H1 (cell line): Measurements from ENCODE around the gene CCDC73. TPM values are rescaled to one million over a fixed set of nuclear protein-coding genes. Genes with fewer than 3 reads are reported as not detected.

Experiments
- CTCF ChIA-PET: fragments of 300-600 bp; sonication (Branson Sonifier 250); formaldehyde crosslinking; loops from one replicate; lab custom pipeline; 2021; ENCODE audit not compliant: partially characterized antibody; lab: Charles Lee
- POLR2A ChIA-PET: fragments of 300-600 bp; sonication (Branson Sonifier 250); formaldehyde crosslinking; loops from one replicate; lab custom pipeline; 2021; ENCODE audit warnings: inconsistent platforms; ENCODE audit not compliant: partially characterized antibody; lab: Charles Lee
- DNase-seq, 2 experiments: peaks; one replicate each; pipeline versions ENCODE4 v3.0.0 to v3.0.0-alpha.2; 2010 to 2022; ENCODE audit warnings: low spot score in 2 of 2, low read depth in 1 of 2, mixed read lengths in 1 of 2
- FAIRE-seq: peaks from 2 replicates; lab custom pipeline; 2011; peaks lifted over from hg19 to GRCh38; lab: Jason Lieb, UNC
- H2AFZ ChIP-seq: 2 replicates; pipeline ENCODE4 v1.8.1; 2012; ENCODE audit warnings: low read length, inconsistent platforms
- H2AK5ac ChIP-seq: 2 replicates; pipeline ENCODE4 v1.6.1; 2013; ENCODE audit warnings: low read depth, low read length
- H2BK120ac ChIP-seq: replicated peaks from 2 replicates; pipeline ENCODE3; 2013; ENCODE audit warnings: low read depth, low read length, inconsistent platforms
- H2BK12ac ChIP-seq: 2 replicates; pipeline ENCODE4 v1.6.1; 2013; ENCODE audit warnings: low read depth, low read length
- H2BK15ac ChIP-seq: 2 replicates; pipeline ENCODE4 v1.6.1; 2013; ENCODE audit warnings: low read length
- H2BK20ac ChIP-seq: 2 replicates; pipeline ENCODE4 v1.6.1; 2013; ENCODE audit warnings: low read length
- H2BK5ac ChIP-seq: 2 replicates; pipeline ENCODE4 v1.6.1; 2013; ENCODE audit warnings: low read depth, low read length
- H3K14ac ChIP-seq: 2 replicates; pipeline ENCODE4 v1.6.1; 2013; ENCODE audit warnings: inconsistent platforms; ENCODE audit not compliant: insufficient read length
- H3K18ac ChIP-seq: 2 replicates; pipeline ENCODE4 v1.6.1; 2013; ENCODE audit warnings: low read length; ENCODE audit errors: extremely low read depth
- H3K23ac ChIP-seq: 2 replicates; pipeline ENCODE4 v1.6.1; 2013; ENCODE audit warnings: inconsistent platforms; ENCODE audit not compliant: insufficient read length
- H3K23me2 ChIP-seq: 2 replicates; pipeline ENCODE4 v1.6.1; 2013; ENCODE audit warnings: low read depth, low read length
- H3K27ac ChIP-seq: 2 replicates; pipeline ENCODE4 v1.6.1; 2011; ENCODE audit warnings: low read depth, low read length, inconsistent platforms
- H3K27me3 ChIP-seq, 4 experiments: replicated peaks in 1 of 4; 1 replicate in 1 of 4; 2 replicates in 3 of 4; pipeline versions ENCODE4 v1.6.1 to v1.8.1; 2011 to 2013; ENCODE audit warnings: low read length in 3 of 4, mild to moderate bottlenecking in 3 of 4, inconsistent platforms in 2 of 4, mixed read lengths in 2 of 4, moderate library complexity in 1 of 4; ENCODE audit not compliant: control insufficient read depth in 3 of 4, insufficient read depth in 3 of 4; ENCODE audit errors: extremely low read depth in 1 of 4
- H3K36me3 ChIP-seq, 4 experiments: 2 replicates each; pipeline versions ENCODE4 v1.6.1 to v1.8.1; 2011 to 2013; ENCODE audit warnings: mild to moderate bottlenecking in 4 of 4, low read length in 3 of 4, moderate library complexity in 2 of 4, control low read depth in 1 of 4, inconsistent platforms in 1 of 4; ENCODE audit not compliant: insufficient read depth in 4 of 4, control insufficient read depth in 2 of 4
- H3K4ac ChIP-seq: replicated peaks from 2 replicates; pipeline ENCODE3; 2013; ENCODE audit warnings: low read length, low read depth, mixed read lengths, inconsistent platforms; ENCODE audit not compliant: insufficient read length
- H3K4me1 ChIP-seq, 4 experiments: replicated peaks in 1 of 4; 1 replicate in 1 of 4; 2 replicates in 3 of 4; pipeline versions ENCODE4 v1.6.1 to v1.8.1; 2011 to 2013; ENCODE audit warnings: low read length in 3 of 4, inconsistent platforms in 2 of 4, mixed read lengths in 1 of 4; ENCODE audit not compliant: insufficient read depth in 4 of 4, control insufficient read depth in 3 of 4
- H3K4me2 ChIP-seq, 2 experiments: 2 replicates each; pipeline versions ENCODE4 v1.6.1 to v1.8.1; 2011 to 2013; ENCODE audit warnings: low read depth in 2 of 2, low read length in 2 of 2, control low read depth in 1 of 2, inconsistent platforms in 1 of 2, mild to moderate bottlenecking in 1 of 2; ENCODE audit not compliant: insufficient read depth in 1 of 2
- H3K4me3 ChIP-seq, 4 experiments: fragments of 200-600, 300-600 bp in 1 of 4; sonication (generic), shearing (Covaris generic), sonication (Bioruptor Twin) in 1 of 4; 2 replicates each; pipeline versions ENCODE4 v1.5.1 to v1.8.1; 2011 to 2016; ENCODE audit warnings: low read length in 4 of 4, low read depth in 3 of 4, control low read depth in 2 of 4, inconsistent platforms in 2 of 4, mild to moderate bottlenecking in 2 of 4, mixed read lengths in 1 of 4, moderate library complexity in 1 of 4; ENCODE audit not compliant: insufficient read depth in 2 of 4; ENCODE audit errors: extremely low read depth in 1 of 4
- H3K56ac ChIP-seq: replicated peaks from 2 replicates; pipeline ENCODE3; 2013; ENCODE audit warnings: low read depth, mild to moderate bottlenecking, mixed read lengths, low read length, inconsistent platforms; ENCODE audit not compliant: insufficient read length
- H3K79me1 ChIP-seq: 2 replicates; pipeline ENCODE4 v1.6.1; 2013; ENCODE audit warnings: low read depth, low read length, control low read depth
- H3K79me2 ChIP-seq, 2 experiments: 2 replicates each; pipeline versions ENCODE4 v1.6.1 to v1.8.1; 2012 to 2013; ENCODE audit warnings: low read length in 2 of 2, mild to moderate bottlenecking in 2 of 2, inconsistent platforms in 1 of 2; ENCODE audit not compliant: insufficient read depth in 2 of 2, control insufficient read depth in 1 of 2
- H3K9ac ChIP-seq, 4 experiments: replicated peaks in 1 of 4; 1 replicate in 1 of 4; 2 replicates in 3 of 4; pipeline versions ENCODE4 v1.6.1 to v1.8.1; 2011 to 2013; ENCODE audit warnings: low read depth in 3 of 4, low read length in 3 of 4, control low read depth in 2 of 4, mild to moderate bottlenecking in 2 of 4, moderate library complexity in 2 of 4, inconsistent platforms in 1 of 4; ENCODE audit errors: extremely low read depth in 1 of 4
- H3K9me3 ChIP-seq, 2 experiments: 2 replicates each; pipeline versions ENCODE4 v1.6.1 to v1.8.1; 2012 to 2013; ENCODE audit warnings: mild to moderate bottlenecking in 2 of 2, moderate library complexity in 2 of 2, control low read depth in 1 of 2, inconsistent platforms in 1 of 2, low read depth in 1 of 2, low read length in 1 of 2, mixed read lengths in 1 of 2; ENCODE audit not compliant: insufficient read depth in 2 of 2
- H4K20me1 ChIP-seq, 2 experiments: replicated peaks in 1 of 2; 2 replicates each; pipeline versions ENCODE3 to v1.8.1; 2011 to 2013; ENCODE audit warnings: inconsistent platforms in 2 of 2, low read length in 2 of 2, mild to moderate bottlenecking in 1 of 2; ENCODE audit not compliant: insufficient read depth in 2 of 2, control insufficient read depth in 1 of 2
- H4K5ac ChIP-seq: 2 replicates; pipeline ENCODE4 v1.6.1; 2013; ENCODE audit warnings: low read length, low read depth, mixed read lengths, inconsistent platforms; ENCODE audit not compliant: insufficient read length
- H4K8ac ChIP-seq: 2 replicates; pipeline ENCODE4 v1.8.0; 2013; ENCODE audit warnings: mild to moderate bottlenecking, moderate library complexity, low read length, inconsistent platforms; ENCODE audit not compliant: insufficient read depth; ENCODE audit errors: extremely low read depth
- H4K91ac ChIP-seq: replicated peaks from 2 replicates; pipeline ENCODE3; 2013; ENCODE audit warnings: low read length, mixed read lengths, inconsistent platforms; ENCODE audit not compliant: insufficient read length
- CEBPB ChIP-seq: IDR thresholded peaks from 2 replicates; pipeline ENCODE4 v1.6.1; 2012; ENCODE audit warnings: low read depth, low read length
- CTBP2 ChIP-seq: IDR thresholded peaks from 2 replicates; pipeline ENCODE4 v1.7.0; 2011; ENCODE audit warnings: borderline replicate concordance, mild to moderate bottlenecking, moderate library complexity, mixed read lengths, low read length; ENCODE audit not compliant: insufficient read depth, insufficient read length
- E2F6 ChIP-seq: IDR thresholded peaks from 2 replicates; pipeline ENCODE4 v1.6.1; 2012; ENCODE audit warnings: inconsistent platforms
- GABPA ChIP-seq: IDR thresholded peaks from 2 replicates; pipeline ENCODE4 v1.6.1; 2011; ENCODE audit warnings: mild to moderate bottlenecking, low read length, moderate library complexity, borderline replicate concordance; ENCODE audit not compliant: insufficient read depth
- JUND ChIP-seq: IDR thresholded peaks from 2 replicates; pipeline ENCODE4 v1.6.1; 2011; ENCODE audit warnings: mild to moderate bottlenecking, improper control_type of control experiment, low read length
- MAX ChIP-seq: IDR thresholded peaks from 2 replicates; pipeline ENCODE4 v1.6.1; 2012; ENCODE audit warnings: inconsistent platforms
- POLR2AphosphoS5 ChIP-seq: IDR thresholded peaks from 2 replicates; pipeline ENCODE4 v1.6.1; 2011; ENCODE audit warnings: low read depth, low read length
- RAD21 ChIP-seq, 2 experiments: IDR thresholded peaks in 1 of 2; conservative IDR thresholded peaks in 1 of 2; 2 replicates each; pipeline ENCODE4 v1.6.1; 2011; ENCODE audit warnings: low read depth in 2 of 2, low read length in 2 of 2, improper control_type of control experiment in 1 of 2, inconsistent platforms in 1 of 2, mild to moderate bottlenecking in 1 of 2, moderate library complexity in 1 of 2
- RXRA ChIP-seq: IDR thresholded peaks from 2 replicates; pipeline ENCODE4 v1.6.1; 2011; ENCODE audit warnings: low read depth, mild to moderate bottlenecking, low read length, moderate library complexity; ENCODE audit not compliant: insufficient read depth
- WGBS, 2 experiments: shearing (Covaris generic) in 1 of 2; methylation state at CpG; one replicate each; pipeline versions ENCODE4 v1.1.6 to v1.1.7; 2013 to 2015; ENCODE audit warnings: low lambda C conversion rate in 2 of 2, mixed read lengths in 2 of 2, inconsistent platforms in 1 of 2, low coverage in 1 of 2, missing lambda C conversion rate in 1 of 2; ENCODE audit not compliant: insufficient replicate concordance in 2 of 2, insufficient coverage in 1 of 2, insufficient read length in 1 of 2; ENCODE audit errors: extremely low coverage in 1 of 2, missing lambda C conversion rate in 1 of 2; 5-methylcytosine and 5-hydroxymethylcytosine counted together
- polyA plus RNA-seq, 7 experiments: library from polyadenylated mRNA; depleted of rRNA in 3 of 7; stranded (reverse) in 5 of 7; unstranded in 2 of 7; fragments of >200 nt in 5 of 7; fragments of 200-250 nt in 2 of 7; gene quantifications; 1 replicate in 5 of 7; 2 replicates in 1 of 7; 4 replicates in 1 of 7; pipeline versions ENCODE4 v1.2.1 to v1.2.3, GENCODE V29; 2011 to 2013; ENCODE audit warnings: missing spikeins in 2 of 7, mixed read lengths in 2 of 7
- total RNA-seq: library from RNA; stranded (reverse); fragmentation: NEBNext Ultra II Directional; extraction: Animal tissue kit (Norgen Biotek cat#: 25700); gene quantifications from 2 replicates; pipeline ENCODE4 v1.2.1, GENCODE V29; 2021

The CCDC73 gene
- total and polyA plus RNA-seq, 2 of the 8 experiments (the other 6 are each of a cell fraction or from before 2014, with no cell fraction given) = not detected

GRCh38 chr11:32571039-32571438, 223.4 kb downstream of the CCDC73 start:
- H2BK15ac ChIP-seq = no peak overlapping the region
- TF ChIP-seq CEBPB (no peak), MAX (peak; percentile 95), RAD21 (IDR thresholded peaks at IDR 0.05 in 1 of 2, conservative IDR thresholded peaks at IDR 0.05 in 1 of 2; ENCODE audit: low read depth in 2 of 2, low read length in 2 of 2) (0 out of 4 replicates have a peak, but pooled peaks of 1 of the 2 experiments have one; percentile 5), E2F6 (peak; percentile 89), CTBP2 (no peak), RXRA (no peak), JUND (no peak), GABPA (no peak), POLR2AphosphoS5 (no peak)

More at GRCh38 chr11:32571039-32571438, 223.4 kb downstream of the CCDC73 start:
- peak overlapping the region; percentile 53 for H4K8ac ChIP-seq
- DNase-seq (peak in 1 of 2 experiments; percentile 53), FAIRE-seq (no peak)
- no peak overlapping the region for H3K27ac ChIP-seq
- H2AK5ac ChIP-seq = no peak overlapping the region
- no peak overlapping the region for H3K4ac ChIP-seq
- no peak overlapping the region for H2BK20ac ChIP-seq
- no peak overlapping the region for H3K18ac ChIP-seq
- H3K56ac ChIP-seq = no peak overlapping the region
- no peak overlapping the region for H3K4me3 ChIP-seq
- H3K36me3 ChIP-seq = no peaks in the 10 kb centered on the region
- ChIA-PET CTCF (interaction anchor here (0.5 to 2.1 kb wide), 4 partner anchors 8 to 19 kb away, joined by 3 to 5 read pairs (median 4); no protein-coding TSS in a partner anchor), POLR2A (interaction anchor here (1.1 kb wide), 1 partner anchor 12 kb away, joined by 4 read pairs; the partner anchor contains the start of gene EIF3M)
- H3K9ac ChIP-seq = no peak overlapping the region
- H3K27me3 ChIP-seq = peaks cover 0 to 5% (median 3%) of the 10 kb centered on the region in 4 experiments; a peak in 3 of 7 replicates
- H3K23ac ChIP-seq = no peak overlapping the region
- H2BK12ac ChIP-seq = no peak overlapping the region
- H3K79me2 ChIP-seq = no peaks in the 10 kb centered on the region
- 65% methylated on average over 10 of the region's 10 CpGs; no CpG with 5 or more reads in 1 of the 2 experiments for WGBS, 2 experiments
- no peak overlapping the region for H4K5ac ChIP-seq
- H3K4me1 ChIP-seq = peaks cover 0 to 7% (median 4%) of the 10 kb centered on the region in 4 experiments; a peak in 5 of 7 replicates
- H3K23me2 ChIP-seq = 0 out of 2 replicates have a peak, but pooled peaks cover 2% of the 10 kb centered on the region
- no peak overlapping the region for H3K14ac ChIP-seq
- H3K9me3 ChIP-seq = no peaks in the 10 kb centered on the region
- peak overlapping the region; percentile 87 for H2AFZ ChIP-seq
- no peak overlapping the region for H2BK120ac ChIP-seq
- H3K79me1 ChIP-seq = no peaks in the 10 kb centered on the region
- H2BK5ac ChIP-seq = no peak overlapping the region
- H4K91ac ChIP-seq = peak overlapping the region; percentile 12
- H4K20me1 ChIP-seq = no peaks in the 10 kb centered on the region
- peak overlapping the region in 1 of 2 experiments; percentile 30; a peak in 1 of 4 replicates for H3K4me2 ChIP-seq
